NCI-H510A (cell line): ENCODE data around the gene MGAT2.
A peak's percentile ranks its signal among the peaks of the same experiment; 100 is the strongest.
"Not testable (repeated sequence)": the region's sequence is repeated elsewhere in the genome, so short reads cannot be mapped to it uniquely, and the experiment has no call there.

Experiments
- DNase-seq: peaks from one replicate; lab custom pipeline; 2025; lab: John Stamatoyannopoulos, UW

MGAT2 gene

GRCh38 chr14:49612671-49613070 lies 7.9 kb upstream of the MGAT2 start:
- no peak for DNase-seq

GRCh38 chr14:49614196-49614595 lies 6.4 kb upstream of the MGAT2 start:
- DNase-seq, result no peak

- DNase-seq, result no peak
Observed at GRCh38 chr14:49615776-49616175, 4.8 kb upstream of the MGAT2 start.

GRCh38 chr14:49617852-49618519 lies 2.6 kb upstream of the MGAT2 start:
- DNase-seq, result no peak

GRCh38 chr14:49619273-49619672 lies 1.3 kb upstream of the MGAT2 start:
- DNase-seq, result not testable (repeated sequence)

- DNase-seq, result no peak
Observed at GRCh38 chr14:49619730-49620129, 869 bp upstream of the MGAT2 start.

- peak; percentile 47 for DNase-seq
Observed at GRCh38 chr14:49621114-49621881, 699 bp downstream of the MGAT2 start.

- DNase-seq, result no peak
Observed at GRCh38 chr14:49622022-49622607, 1.5 kb downstream of the MGAT2 start.

- DNase-seq, result no peak
Observed at GRCh38 chr14:49623387-49623786, 2.8 kb downstream of the MGAT2 start.

GRCh38 chr14:49623941-49624839 lies 3.6 kb downstream of the MGAT2 start:
- DNase-seq, result no peak

GRCh38 chr14:49633640-49634546 lies 13.3 kb downstream of the MGAT2 start:
- peak; percentile 93 for DNase-seq

GRCh38 chr14:49634547-49635334 lies 14.1 kb downstream of the MGAT2 start, which contains the start of gene DNAAF2:
Gene DNAAF2, minus strand, starts transcription at chr14:49635244. Its CDS starts 95 bp downstream, at chr14:49635149.
- DNase-seq, result peak; percentile 20

GRCh38 chr14:49636866-49637265 lies 16.3 kb downstream of the MGAT2 start:
- no peak for DNase-seq

GRCh38 chr14:49637534-49638078 lies 17.0 kb downstream of the MGAT2 start:
- no peak for DNase-seq

GRCh38 chr14:49640540-49641417 lies 20.2 kb downstream of the MGAT2 start:
- no peak for DNase-seq

GRCh38 chr14:49641697-49642129 lies 21.1 kb downstream of the MGAT2 start:
- DNase-seq, result no peak

- no peak for DNase-seq
Observed at GRCh38 chr14:49642163-49642562, 21.6 kb downstream of the MGAT2 start.

GRCh38 chr14:49653508-49653907 lies 32.9 kb downstream of the MGAT2 start:
- no peak for DNase-seq

- no peak for DNase-seq
Observed at GRCh38 chr14:49654511-49654910, 33.9 kb downstream of the MGAT2 start.
